Epidermal melanocyte (primary cell): ENCODE data around the gene LRP1.
"Not testable (repeated sequence)": the region's sequence is repeated elsewhere in the genome, so short reads cannot be mapped to it uniquely, and the experiment has no call there.

Source experiments
- DNase-seq: peaks from one replicate; pipeline ENCODE4 v3.0.0; 2011; ENCODE audit warnings: low spot score; ENCODE audit not compliant: insufficient read length

The LRP1 gene

GRCh38 chr12:57111031-57111734 lies 17.1 kb upstream of the LRP1 start, which contains the start of gene STAT6:
Gene STAT6, minus strand, starts transcription at chr12:57111362. Its CDS starts 3,084 bp downstream, at chr12:57108278.
- no peak for DNase-seq

- no peak for DNase-seq
Observed at GRCh38 chr12:57112492-57113294, 15.6 kb upstream of the LRP1 start.

GRCh38 chr12:57116580-57117281 lies 11.6 kb upstream of the LRP1 start:
- no peak for DNase-seq

- no peak for DNase-seq
Observed at GRCh38 chr12:57118711-57119271, 9.5 kb upstream of the LRP1 start.

- DNase-seq: no peak
Observed at GRCh38 chr12:57119294-57120085, 8.8 kb upstream of the LRP1 start.

GRCh38 chr12:57120718-57121117 lies 7.6 kb upstream of the LRP1 start:
- DNase-seq: not testable (repeated sequence)

GRCh38 chr12:57123813-57124212 lies 4.5 kb upstream of the LRP1 start:
- no peak for DNase-seq

GRCh38 chr12:57124261-57124877 lies 3.9 kb upstream of the LRP1 start:
- DNase-seq: peak; percentile 60

- no peak for DNase-seq
Observed at GRCh38 chr12:57126061-57126460, 2.2 kb upstream of the LRP1 start.

GRCh38 chr12:57126561-57126960 lies 1.7 kb upstream of the LRP1 start:
- DNase-seq: no peak

- no peak for DNase-seq
Observed at GRCh38 chr12:57127101-57127725, 1.1 kb upstream of the LRP1 start.

GRCh38 chr12:57128519-57129247 lies 400 bp downstream of the LRP1 start:
- no peak for DNase-seq

- no peak for DNase-seq
Observed at GRCh38 chr12:57129321-57129842, 1.1 kb downstream of the LRP1 start.

GRCh38 chr12:57129889-57130288 lies 1.6 kb downstream of the LRP1 start:
- DNase-seq: no peak

- DNase-seq: no peak
Observed at GRCh38 chr12:57130941-57131340, 2.7 kb downstream of the LRP1 start.

- DNase-seq: no peak
Observed at GRCh38 chr12:57131896-57132744, 3.8 kb downstream of the LRP1 start.

- DNase-seq: no peak
Observed at GRCh38 chr12:57133013-57133569, 4.8 kb downstream of the LRP1 start.

GRCh38 chr12:57133916-57134315 lies 5.6 kb downstream of the LRP1 start:
- no peak for DNase-seq
